GM21737 (cell line): Measurements from ENCODE around the gene PI16.

Source experiments
- ATAC-seq: cut with Tn5 transposase; IDR thresholded peaks from one replicate; pipeline ENCODE4 v1.9.1; 2021; ENCODE audit warnings: mild to moderate bottlenecking, moderate library complexity; ENCODE audit not compliant: unreplicated experiment

Gene PI16

DNA sequence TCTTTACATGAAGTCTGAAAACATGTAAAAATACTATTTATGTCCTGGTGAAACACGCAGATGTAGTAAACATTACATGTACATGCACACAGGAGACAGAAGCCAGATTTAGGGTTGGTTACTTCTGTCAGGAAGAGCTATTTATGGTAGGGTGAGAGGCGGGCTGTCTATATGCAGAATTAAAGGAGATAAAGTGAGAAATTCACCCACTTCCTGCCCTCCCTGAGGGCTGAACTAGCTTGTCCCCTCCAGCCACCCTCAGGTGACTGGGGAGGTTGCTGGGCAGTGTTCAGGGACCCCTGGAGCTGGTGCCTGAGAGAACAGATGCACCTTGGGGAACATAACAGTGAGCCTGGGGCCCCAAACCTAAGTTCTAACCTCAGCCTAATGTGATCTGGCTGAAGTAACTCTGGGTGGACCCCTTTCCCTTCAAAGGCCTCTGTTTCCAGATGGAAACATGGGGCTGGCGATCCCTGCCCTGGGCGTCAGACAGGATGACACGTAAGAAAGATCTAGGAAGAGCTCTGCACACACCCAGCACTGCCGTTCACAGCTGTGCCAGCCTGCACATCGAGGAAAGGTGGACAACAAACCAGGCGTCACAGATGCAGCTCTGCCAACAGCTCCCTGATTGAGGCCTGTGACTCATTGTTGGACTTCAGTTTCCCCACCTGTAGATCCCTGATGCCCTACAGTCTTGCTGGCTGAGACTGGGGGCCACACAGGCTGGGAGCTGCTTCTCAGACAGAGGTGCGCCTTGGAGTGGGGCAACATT, 1.3 kb downstream of the PI16 start:
- no peak for ATAC-seq

DNA sequence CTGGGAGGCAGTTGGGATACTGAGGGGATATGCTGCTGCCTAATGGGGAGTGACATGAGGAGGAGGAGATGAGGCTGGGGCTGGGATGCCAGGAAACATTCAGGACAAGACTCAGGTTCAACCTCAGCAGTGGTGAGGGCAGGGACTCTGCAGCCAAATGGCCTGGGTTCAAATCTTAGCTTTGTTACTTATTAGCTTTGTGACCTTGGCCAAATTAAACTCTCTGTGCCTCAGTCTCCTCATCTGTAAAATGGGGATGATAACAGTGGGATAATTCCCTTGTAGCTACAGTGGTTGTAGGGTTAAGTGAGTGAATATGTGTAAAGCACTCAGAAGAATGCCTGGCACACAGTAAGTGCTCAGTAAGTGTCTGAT, 1.9 kb downstream of the PI16 start:
- no peak for ATAC-seq

DNA sequence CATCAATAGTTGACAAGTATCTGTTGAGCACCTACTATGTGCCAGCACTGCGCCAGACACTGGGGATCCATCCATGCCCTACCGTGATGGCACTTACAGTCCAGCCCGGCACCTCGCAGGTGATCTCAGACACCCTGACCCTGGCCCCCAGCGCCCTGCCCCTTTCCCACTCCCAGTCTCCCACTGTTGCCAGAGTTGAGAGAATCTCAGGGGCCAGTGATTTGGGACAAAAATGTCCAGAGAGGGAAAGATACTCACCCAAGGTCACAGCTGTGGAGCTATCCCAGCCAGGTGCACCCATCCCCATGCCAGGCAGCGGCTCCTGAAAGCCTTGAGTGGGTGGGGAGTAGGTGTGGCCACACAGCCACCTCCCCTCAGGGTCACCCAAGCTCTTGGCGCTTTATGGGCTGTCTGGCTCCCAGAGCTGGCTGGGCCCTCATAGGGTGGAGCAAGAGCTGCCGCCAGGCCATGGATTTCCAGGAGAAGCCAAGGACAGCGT, 3.3 kb downstream of the PI16 start:
- no peak for ATAC-seq

DNA sequence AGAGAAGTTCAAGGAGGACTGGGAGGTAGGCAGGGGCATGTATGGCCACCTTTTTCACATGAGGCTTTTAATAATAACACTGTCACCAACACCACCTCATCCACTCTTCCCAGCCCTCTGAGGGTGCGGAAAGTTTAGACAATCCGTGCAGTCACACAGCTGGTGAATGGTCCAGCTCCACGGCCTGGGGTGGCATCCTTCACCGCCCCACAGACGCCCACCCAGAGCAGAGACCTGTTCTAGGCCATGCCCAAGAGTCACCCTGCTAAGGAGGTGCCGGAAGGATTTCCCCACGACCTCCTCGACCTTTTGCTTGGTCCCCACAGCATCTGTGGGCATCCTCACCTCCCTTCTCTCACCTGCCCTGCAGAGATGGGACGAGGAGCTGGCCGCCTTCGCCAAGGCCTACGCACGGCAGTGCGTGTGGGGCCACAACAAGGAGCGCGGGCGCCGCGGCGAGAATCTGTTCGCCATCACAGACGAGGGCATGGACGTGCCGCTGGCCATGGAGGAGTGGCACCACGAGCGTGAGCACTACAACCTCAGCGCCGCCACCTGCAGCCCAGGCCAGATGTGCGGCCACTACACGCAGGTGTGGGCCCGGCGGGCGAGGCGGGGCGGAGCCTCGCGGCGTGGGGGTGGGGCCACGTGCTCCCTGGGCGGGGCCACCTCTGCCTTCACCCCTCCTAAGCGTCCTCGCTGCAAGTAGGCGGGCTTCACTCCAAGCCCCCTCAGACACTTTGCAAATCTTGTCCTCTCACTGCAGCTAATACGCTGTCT, 4.4 kb downstream of the PI16 start:
- no peak for ATAC-seq

DNA sequence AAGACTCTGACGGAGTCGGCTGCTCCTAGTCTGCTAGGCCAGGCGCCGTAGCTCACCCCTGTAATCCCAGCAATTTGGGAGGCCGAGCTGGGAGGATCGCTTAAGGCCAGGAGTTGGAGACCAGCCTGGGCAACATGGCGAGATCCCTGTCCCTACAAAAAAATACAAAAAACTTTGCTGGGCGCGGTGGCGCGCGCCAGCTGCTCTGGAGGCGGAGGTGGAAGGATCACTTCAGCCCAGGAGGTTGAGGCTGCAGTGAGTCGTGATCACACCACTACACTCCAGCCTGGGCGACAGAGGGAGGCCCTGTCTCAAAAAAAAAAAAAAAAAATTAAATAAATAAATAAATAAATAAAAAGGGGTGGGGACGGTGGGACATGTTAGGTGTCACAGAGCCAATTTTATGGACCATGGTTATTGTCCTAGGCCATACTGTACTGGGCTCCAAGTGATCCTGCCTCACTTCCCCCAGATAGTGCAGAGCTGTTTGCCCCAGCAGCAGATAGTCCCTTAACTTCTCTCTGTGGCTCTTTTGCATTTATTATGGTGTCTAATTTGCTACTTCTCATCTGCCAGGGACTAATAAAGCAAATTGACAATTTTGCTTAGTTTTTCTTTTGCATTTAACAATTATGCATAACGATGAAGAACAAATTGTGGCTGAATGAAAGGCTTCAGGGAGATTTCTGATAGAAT, 5.2 kb downstream of the PI16 start:
- no peak for ATAC-seq

DNA sequence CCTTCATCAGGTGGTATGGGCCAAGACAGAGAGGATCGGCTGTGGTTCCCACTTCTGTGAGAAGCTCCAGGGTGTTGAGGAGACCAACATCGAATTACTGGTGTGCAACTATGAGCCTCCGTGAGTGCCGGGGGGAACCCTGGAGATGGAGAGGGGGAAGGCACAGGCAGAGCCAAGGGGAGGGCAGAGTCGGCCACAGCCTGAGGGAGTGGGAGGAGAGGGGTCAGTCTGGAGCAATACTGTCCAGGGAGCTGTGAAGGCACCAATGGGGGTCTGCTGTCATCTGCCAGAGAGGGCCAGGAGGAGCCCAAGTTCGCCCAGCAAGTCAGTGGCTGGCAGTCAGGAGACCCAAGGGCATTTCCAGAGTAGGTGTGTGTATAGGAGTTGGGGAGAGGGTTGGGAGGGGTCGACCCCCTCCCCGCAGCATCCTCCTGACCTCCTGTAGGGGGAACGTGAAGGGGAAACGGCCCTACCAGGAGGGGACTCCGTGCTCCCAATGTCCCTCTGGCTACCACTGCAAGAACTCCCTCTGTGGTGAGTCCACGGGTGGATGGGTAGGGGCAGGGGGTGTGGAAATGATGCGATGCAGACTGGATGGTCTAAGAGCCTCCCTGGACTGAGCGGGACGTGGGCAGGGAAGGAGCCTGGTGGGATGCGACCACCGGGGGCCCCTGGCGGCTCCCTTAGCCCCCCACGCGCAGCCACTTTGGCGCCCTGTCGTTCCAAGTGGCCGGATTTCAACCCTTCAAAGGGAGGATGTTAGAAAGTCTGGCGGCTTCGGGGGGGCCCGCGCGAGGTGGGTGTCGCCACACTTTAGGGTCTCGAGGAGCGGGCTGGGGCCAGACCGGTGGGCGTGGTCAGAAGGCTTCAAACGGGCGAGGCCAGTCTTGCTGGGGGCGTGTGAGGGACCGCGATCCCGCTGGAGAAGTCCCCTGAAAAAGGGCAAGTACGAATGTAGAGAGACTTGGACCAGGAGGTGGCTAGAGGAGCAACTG, 7.2 kb downstream of the PI16 start:
- ATAC-seq: no peak

DNA sequence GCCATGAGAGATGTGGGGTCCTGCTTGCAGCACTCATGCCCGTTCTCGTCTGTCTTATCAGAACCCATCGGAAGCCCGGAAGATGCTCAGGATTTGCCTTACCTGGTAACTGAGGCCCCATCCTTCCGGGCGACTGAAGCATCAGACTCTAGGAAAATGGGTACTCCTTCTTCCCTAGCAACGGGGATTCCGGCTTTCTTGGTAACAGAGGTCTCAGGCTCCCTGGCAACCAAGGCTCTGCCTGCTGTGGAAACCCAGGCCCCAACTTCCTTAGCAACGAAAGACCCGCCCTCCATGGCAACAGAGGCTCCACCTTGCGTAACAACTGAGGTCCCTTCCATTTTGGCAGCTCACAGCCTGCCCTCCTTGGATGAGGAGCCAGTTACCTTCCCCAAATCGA, 8.3 kb downstream of the PI16 start:
- no peak for ATAC-seq

DNA sequence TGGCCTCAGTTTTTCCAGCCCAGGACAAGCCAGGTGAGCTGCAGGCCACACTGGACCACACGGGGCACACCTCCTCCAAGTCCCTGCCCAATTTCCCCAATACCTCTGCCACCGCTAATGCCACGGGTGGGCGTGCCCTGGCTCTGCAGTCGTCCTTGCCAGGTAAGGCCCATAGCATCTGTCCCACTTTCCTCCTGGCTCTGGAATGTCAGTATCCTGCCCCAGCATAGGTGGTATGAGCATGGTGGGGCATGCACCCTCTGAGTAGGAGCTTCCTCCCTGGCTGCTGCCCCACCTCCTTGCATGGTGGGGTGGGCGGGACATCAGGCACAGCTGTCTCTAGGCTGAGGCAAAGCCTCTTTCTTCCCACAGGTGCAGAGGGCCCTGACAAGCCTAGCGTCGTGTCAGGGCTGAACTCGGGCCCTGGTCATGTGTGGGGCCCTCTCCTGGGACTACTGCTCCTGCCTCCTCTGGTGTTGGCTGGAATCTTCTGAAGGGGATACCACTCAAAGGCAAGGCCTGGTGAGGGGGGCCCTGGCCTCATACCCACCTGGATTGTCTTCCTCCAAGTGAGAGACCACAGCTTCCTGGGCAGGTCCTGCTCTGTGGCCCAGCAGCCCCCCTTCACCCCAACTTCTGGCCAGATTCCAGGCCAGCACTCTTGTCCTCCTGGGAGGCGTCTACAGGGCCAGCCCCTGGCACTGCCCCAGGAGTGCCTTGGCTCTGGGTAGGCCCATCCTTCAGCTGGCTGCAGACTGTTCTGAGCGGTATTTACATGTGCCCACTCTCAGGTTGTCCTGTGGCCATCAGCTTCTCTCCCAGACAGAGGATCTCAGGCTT, 9.1 kb downstream of the PI16 start:
- no peak for ATAC-seq

DNA sequence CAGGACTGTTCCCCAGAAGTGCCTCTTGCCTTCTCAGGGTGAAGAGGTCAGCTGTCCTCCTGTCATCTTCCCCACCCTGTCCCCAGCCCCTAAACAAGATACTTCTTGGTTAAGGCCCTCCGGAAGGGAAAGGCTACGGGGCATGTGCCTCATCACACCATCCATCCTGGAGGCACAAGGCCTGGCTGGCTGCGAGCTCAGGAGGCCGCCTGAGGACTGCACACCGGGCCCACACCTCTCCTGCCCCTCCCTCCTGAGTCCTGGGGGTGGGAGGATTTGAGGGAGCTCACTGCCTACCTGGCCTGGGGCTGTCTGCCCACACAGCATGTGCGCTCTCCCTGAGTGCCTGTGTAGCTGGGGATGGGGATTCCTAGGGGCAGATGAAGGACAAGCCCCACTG, 9.8 kb downstream of the PI16 start:
- no peak for ATAC-seq

DNA sequence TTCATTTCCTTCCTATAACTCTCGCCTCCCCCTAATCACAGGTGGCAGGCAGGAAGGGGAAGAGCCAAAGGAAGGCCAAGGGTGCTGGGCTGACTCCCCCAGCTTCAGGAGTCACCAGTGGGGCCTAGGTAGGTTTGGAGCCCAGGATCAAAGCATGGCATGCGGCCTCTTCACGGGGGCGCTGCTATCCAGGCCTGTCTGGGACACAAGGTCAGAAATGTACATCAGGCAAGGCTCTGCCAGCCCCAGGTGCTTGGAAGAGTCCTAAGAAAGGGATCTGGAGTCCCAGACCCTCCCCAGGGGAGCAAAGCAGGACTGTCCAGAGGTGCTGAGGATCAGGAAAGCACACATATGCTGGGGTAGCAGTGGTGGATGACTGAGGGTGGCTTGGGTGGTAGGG, 10.4 kb downstream of the PI16 start:
- no peak for ATAC-seq

DNA sequence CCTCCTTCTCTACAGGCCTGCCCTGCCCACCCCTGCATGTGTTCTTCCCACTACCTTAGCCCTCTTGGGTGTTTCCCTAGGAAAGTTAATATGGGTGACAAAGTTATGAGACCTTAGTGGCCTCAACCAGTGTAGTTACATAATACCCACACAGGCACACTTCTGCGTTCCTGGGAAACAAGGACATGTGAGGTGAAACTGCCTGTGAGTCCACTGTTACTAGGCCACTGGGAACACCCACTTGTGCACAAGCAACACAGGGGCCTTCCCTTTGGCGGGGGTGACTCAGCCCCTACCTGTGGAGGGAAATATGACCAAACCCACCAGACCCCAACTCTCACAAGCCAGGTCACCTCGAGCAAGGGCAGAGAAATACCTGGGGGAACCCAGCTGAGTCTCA, 12.8 kb downstream of the PI16 start:
- ATAC-seq: no peak

DNA sequence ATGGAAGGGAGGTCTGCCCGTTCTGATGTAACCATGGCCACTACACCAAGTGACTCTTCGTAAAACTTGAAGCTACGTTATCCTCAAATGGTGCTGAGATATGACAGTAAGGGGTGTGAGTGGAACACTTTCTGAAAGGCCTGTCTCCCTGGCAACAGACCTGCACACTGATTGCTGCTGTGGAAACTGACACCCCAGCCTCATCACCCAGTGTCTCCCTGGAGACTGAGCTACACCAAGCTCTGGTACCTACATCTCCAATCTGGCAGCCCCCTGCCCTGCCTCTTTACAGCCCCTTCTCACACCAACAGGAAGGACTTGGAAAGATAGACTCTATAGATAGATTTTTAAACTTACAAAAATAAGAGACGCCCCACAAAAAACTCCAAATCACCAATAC, 13.2 kb downstream of the PI16 start:
- ATAC-seq: no peak

DNA sequence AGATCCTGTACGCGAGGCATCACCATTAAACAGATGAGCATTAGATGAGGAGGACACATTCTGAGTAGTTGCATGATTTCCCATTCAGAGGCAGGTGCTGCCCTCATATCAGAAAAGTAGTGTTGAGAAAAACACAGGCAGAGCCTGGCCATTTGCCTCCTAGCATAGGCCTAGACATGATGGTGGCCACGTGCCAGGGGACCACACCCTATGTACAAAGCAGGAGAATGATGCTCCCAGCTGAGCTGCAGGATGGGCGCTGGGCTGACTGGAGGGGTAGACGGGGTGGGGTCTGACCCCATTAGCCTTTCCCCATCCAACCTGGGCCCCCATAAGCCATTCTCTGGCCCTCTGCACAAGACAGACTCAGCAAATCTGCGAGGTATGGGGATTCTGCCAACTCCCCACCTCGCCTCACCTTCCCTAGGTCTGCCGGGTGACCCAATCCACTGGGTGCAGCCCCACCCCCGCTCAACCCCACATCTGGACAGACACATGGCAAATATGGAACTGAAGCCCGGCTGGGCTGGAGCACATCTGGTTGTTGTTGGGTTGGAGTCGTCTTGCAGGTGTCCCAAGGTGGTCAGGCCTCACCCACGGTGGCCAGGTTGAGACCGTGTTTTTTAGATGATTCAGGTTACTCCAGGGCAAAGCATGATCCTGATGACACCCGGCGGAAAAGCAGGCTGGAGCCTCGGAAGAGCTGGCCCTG, 13.9 kb downstream of the PI16 start:
- ATAC-seq: no peak

DNA sequence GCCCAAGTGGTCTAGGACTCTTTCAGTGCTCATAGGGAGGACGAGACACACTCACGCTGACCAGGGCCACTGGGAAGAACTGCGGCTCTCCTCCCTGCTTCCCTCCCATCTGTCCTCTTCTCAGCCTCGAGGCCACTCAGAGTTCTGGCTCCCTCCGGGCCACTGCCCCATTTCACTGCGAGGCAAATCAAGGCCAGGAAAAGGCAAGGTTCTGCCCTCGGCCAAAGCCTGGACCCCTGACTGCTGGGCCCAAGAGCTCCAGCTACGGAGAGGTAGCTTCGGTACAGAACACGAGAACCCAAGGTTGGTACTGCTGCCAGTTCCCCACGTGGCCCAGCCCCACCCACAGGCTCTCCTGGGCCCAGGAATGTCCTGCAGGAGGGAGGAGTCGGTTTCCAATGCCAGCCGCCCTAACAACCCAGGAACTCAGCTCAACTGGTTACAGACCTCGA, 14.7 kb downstream of the PI16 start:
- no peak for ATAC-seq

DNA sequence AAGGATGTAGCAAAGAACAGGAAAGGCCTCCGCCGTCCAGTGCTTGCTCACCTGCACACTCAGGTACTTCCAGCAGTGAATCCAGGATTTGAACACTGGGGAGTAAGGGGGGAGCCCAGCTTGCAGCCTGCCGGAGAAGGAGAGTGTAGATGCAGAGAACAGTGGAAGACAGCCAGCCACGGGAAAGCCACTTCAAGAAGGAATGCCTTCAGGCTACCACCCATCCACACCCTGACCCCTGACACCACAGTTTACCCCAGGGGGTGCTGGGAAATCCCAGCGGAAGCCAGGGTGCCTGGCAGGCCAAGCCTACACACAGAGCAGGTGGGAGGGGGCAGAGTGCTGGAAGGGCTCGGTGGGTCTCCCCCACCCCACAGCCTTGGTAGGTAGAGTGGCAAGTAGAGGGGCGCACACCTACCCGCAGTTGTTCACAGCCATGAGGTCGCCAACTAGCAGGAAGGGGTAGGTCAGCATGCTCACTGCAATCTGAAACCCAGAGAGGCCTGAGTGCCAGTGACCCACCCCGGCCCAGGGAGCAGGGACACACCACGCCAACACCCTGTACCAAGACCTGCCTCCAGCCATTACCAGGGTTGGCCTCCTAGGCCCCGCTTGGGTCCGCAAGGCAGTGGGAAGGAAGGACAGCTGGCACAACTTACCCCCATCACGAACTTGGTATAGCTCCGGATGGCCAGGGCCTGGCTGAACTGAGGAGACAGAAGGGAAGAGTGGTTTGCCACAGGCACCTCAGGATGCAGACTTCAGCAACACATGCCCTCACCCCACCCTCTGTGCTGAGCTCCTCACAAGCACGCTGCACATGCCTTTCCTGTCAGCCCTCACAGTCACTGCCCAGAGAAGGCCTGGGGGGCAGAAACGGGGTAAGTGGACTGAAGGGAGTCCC, 15.7 kb downstream of the PI16 start:
- no peak for ATAC-seq

DNA sequence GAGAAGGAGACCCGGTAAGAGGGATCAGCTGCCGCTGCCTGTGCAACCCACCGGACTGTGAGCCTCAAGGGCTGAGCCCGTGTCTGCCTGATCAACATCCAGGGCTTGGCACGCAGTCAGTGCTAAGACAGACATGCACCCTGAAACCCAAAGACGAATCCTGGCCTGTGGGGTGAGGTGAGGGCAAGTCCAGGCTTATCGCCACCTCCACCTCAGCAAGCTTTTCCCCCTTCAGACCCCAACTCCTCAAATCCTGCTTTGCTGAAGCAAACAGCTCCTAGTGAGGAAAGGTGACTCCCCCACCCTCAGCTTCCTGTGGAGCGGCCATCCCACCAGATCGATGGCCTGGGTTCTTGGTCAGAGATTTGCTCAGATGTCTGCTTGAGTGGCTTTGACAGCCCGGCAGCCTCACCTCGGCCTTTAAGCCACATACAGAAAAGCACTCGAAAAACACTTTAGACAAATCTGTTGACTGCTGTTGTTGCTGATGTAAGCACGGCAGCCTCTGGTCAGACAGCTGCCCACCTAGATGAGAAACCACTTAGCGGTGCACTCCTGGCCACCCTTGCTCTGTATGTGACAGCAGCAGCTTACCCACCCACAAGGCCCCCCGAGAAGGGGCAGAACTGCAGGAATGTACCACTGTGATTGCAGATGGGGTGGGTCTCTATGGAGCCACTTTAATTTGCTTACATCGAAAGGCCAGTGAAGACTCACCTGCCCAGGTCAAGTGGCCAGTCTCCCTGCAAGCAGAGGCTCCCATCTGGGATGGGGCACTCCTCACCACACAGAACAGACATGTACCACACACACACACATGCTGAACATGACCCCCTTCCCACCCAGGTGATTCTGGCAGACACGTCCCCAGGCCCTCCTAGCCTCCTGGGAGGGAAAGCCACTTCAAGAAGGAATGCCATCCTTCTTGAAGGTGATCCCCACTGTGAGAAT, 16.6 kb downstream of the PI16 start:
- ATAC-seq: no peak
